ENCODE data around the gene LOXHD1.

Gene LOXHD1

GRCh38 chr18:46431522-46432171 lies 225.4 kb downstream of the LOXHD1 start:
- peaks cover 6% of the 10 kb centered on the region for H3K4me1 ChIP-seq

DNA sequence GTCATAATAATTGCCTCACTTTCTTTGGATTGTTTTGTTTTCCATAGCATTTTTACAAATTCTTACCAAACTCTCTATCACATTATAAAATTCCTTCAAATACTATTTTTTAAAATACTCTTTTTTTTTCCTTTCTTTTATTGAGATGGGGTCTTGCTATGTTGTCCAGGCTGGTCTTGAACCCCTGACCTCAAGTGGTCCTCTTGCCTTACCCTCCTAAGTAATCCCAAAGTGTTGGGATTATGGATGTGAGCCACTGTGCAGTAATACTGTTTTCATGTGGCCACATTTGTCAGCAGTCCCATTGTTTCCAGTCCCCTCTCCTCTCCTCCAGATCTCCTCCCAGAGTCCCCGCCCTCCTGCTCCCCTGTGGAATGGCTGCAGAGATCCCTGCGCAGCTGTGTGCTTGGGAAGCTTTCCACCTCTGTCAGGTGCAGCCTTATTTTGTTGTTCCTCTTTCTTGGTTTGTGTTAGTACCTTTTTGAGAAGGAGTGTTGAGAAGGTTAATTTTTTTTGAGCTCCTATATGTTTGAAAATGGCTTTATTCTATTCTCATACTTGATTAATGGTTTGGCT lies 227.3 kb downstream of the LOXHD1 start:
- no peak for TF ChIP-seq Cebpa-rat (IDR thresholded peaks at IDR 0.05)
- Histone ChIP-seq H3K9me3 (no peaks in the 10 kb centered on the region), H3K27me3 (no peaks in the 10 kb centered on the region), H3K4me3 (no peak overlapping the region), H3K36me3 (peaks cover 25% of the 10 kb centered on the region), H3K4me2 (no peak overlapping the region), H3K4me1 (peaks cover 22% of the 10 kb centered on the region), H3K9ac (no peak overlapping the region), H3K27ac (no peak overlapping the region), H4K20me1 (peaks cover 70% of the 10 kb centered on the region)

More at GRCh38 chr18:46431522-46432171, 225.4 kb downstream of the LOXHD1 start:
- H3K4me3 ChIP-seq: no peak overlapping the region
- no peak for TF ChIP-seq Cebpa-rat (IDR thresholded peaks at IDR 0.05)
- H4K20me1 ChIP-seq: peaks cover 58% of the 10 kb centered on the region
- H3K27ac ChIP-seq: no peak overlapping the region
- H3K9ac ChIP-seq: no peak overlapping the region
- H3K36me3 ChIP-seq: peaks cover 36% of the 10 kb centered on the region
- no peaks in the 10 kb centered on the region for H3K27me3 ChIP-seq
- H3K9me3 ChIP-seq: no peaks in the 10 kb centered on the region
- H3K4me2 ChIP-seq: no peak overlapping the region; the same call in 1 of the 2 replicates

- H3K9ac ChIP-seq: no peak overlapping the region
- peaks cover 76% of the 10 kb centered on the region for H4K20me1 ChIP-seq
- peaks cover 22% of the 10 kb centered on the region for H3K4me1 ChIP-seq
- H3K9me3 ChIP-seq: no peaks in the 10 kb centered on the region
- H3K27ac ChIP-seq: no peak overlapping the region
- H3K36me3 ChIP-seq: peaks cover 26% of the 10 kb centered on the region
- H3K4me2 ChIP-seq: no peak overlapping the region
- no peaks in the 10 kb centered on the region for H3K27me3 ChIP-seq
- no peak overlapping the region for H3K4me3 ChIP-seq
- TF ChIP-seq Cebpa-rat (IDR thresholded peaks at IDR 0.05): no peak
Observed at GRCh38 chr18:46429130-46429529, 227.9 kb downstream of the LOXHD1 start.

- H3K27me3 ChIP-seq: no peaks in the 10 kb centered on the region
- no peak overlapping the region for H3K4me2 ChIP-seq
- H3K27ac ChIP-seq: no peak overlapping the region
- no peaks in the 10 kb centered on the region for H3K9me3 ChIP-seq
- H4K20me1 ChIP-seq: peaks cover 79% of the 10 kb centered on the region
- H3K9ac ChIP-seq: no peak overlapping the region
- H3K4me3 ChIP-seq: no peak overlapping the region
- H3K36me3 ChIP-seq: peaks cover 21% of the 10 kb centered on the region
- H3K4me1 ChIP-seq: peaks cover 22% of the 10 kb centered on the region
- TF ChIP-seq Cebpa-rat (IDR thresholded peaks at IDR 0.05): no peak
Observed at GRCh38 chr18:46428368-46428767, 228.7 kb downstream of the LOXHD1 start.

DNA sequence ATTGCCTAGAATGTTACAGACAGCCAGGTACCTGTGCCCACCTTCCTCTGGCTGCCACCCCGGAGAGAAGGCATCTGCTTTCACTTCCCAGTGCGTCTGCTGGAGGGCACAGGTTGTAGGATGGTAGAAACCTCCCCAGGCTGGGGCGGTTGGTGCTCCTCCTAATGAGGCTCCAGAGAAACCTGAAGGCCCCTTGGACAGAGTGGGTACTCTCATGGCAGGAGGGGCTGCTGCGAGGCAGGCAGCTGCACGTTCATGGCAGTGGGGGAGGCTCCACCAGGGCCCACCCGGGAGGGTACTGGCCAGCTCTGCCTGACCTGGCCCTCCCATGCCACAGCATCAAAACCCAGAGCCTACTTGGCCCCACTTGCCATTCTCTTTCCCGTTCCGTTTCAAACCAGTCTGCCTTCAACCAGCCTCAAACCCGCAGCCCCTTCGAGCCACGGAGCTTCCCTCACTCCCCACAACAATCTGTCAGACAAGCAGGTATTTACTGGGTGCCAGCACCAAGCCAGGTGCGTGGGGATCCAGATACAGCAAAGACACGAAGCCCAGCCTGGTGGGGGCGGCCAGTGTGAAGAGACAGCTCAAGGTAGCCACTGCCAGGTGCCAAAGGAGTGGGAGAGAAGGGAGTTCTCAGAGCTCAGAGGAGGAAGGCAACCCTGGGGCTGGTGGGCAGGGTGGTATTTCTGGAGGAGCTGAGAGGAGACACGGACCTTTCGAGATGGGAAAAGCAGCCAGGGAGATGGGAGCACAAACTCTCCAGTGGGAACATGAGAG lies 229.6 kb downstream of the LOXHD1 start:
- no peak overlapping the region for H3K9ac ChIP-seq
- no peaks in the 10 kb centered on the region for H3K27me3 ChIP-seq
- no peaks in the 10 kb centered on the region for H3K9me3 ChIP-seq
- no peak for TF ChIP-seq Cebpa-rat (IDR thresholded peaks at IDR 0.05)
- peaks cover 22% of the 10 kb centered on the region for H3K4me1 ChIP-seq
- no peak overlapping the region for H3K4me2 ChIP-seq
- H3K27ac ChIP-seq: no peak overlapping the region
- peaks cover 15% of the 10 kb centered on the region; the same call in 1 of the 2 replicates for H3K36me3 ChIP-seq
- no peak overlapping the region for H3K4me3 ChIP-seq
- peaks cover 81% of the 10 kb centered on the region for H4K20me1 ChIP-seq

Measured in BLaER1 (cell line).